BJ (cell line): ENCODE results near the gene TMEM86B. TPM values are rescaled to one million over a fixed set of nuclear protein-coding genes. Genes with fewer than 3 reads are reported as not detected.
"Not testable (repeated sequence)": the region's sequence is repeated elsewhere in the genome, so short reads cannot be mapped to it uniquely, and the experiment has no call there.

Experiments used
- CTCF ChIA-PET: fragments of 350-600 bp; formaldehyde crosslinking; extraction: SDS; loops from one replicate; lab custom pipeline; 2021; ENCODE audit warnings: antibody characterized with exemption, inconsistent platforms; lab: Yijun Ruan, JAX
- POLR2A ChIA-PET: fragments of 300-600 bp; sonication (Branson Sonifier 250); formaldehyde crosslinking; extraction: SDS; loops from one replicate; lab custom pipeline; 2021; ENCODE audit warnings: antibody characterized with exemption; lab: Charles Lee
- DNase-seq: peaks from one replicate; pipeline ENCODE4 v3.0.0-alpha.2; 2011; ENCODE audit warnings: low read depth
- H3K27me3 ChIP-seq: 2 replicates; pipeline ENCODE4 v1.6.0; 2011; ENCODE audit warnings: low read length; ENCODE audit not compliant: control insufficient read depth, insufficient read depth
- H3K36me3 ChIP-seq: 2 replicates; pipeline ENCODE4 v1.5.1; 2011; ENCODE audit warnings: low read length; ENCODE audit not compliant: control insufficient read depth, insufficient read depth
- H3K4me3 ChIP-seq: 2 replicates; pipeline ENCODE4 v1.5.1; 2011; ENCODE audit warnings: low read depth, mild to moderate bottlenecking, control low read depth, low read length
- CTCF ChIP-seq: IDR thresholded peaks from 2 replicates; pipeline ENCODE4 v1.5.1; 2011; ENCODE audit warnings: low read depth, mild to moderate bottlenecking, control low read depth, inconsistent platforms, low read length, moderate library complexity; ENCODE audit not compliant: insufficient read depth
- polyA plus RNA-seq: library from polyadenylated mRNA; depleted of rRNA; stranded (reverse); fragments of >200 nt; gene quantifications from 2 replicates; pipeline ENCODE4 v1.2.3, GENCODE V29; 2011

TMEM86B gene
- polyA plus RNA-seq, 1 experiment: 1.5 TPM

GRCh38 chr19:55202199-55202598, 26.4 kb downstream of the TMEM86B start:
- POLR2A ChIA-PET, H3K4me3 ChIP-seq, H3K36me3 ChIP-seq, H3K27me3 ChIP-seq, DNase-seq: not testable (repeated sequence)
- peak; percentile 28 for TF ChIP-seq CTCF
- CTCF ChIA-PET: interaction anchor here (1.0 to 1.7 kb wide), 3 partner anchors 22 to 42 kb away, joined by 3 to 6 read pairs (median 4); partner anchors contain the start of gene SYT5

GRCh38 chr19:55199620-55200204, 28.9 kb downstream of the TMEM86B start:
- Histone ChIP-seq H3K36me3 (no peaks in the 10 kb centered on the region), H3K27me3 (no peaks in the 10 kb centered on the region), H3K4me3 (no peak overlapping the region)
- ChIA-PET CTCF (no interaction called here), POLR2A (no interaction called here)
- TF ChIP-seq CTCF: no peak
- DNase-seq: no peak

- POLR2A ChIA-PET: no interaction called here
- no peak for TF ChIP-seq CTCF
Measured at GRCh38 chr19:55198651-55199050, 29.9 kb downstream of the TMEM86B start.

GRCh38 chr19:55197528-55197927, 31.0 kb downstream of the TMEM86B start:
- no peak overlapping the region for H3K4me3 ChIP-seq
- ChIA-PET CTCF (no interaction called here), POLR2A (no interaction called here)
- no peak for TF ChIP-seq CTCF
- no peak for DNase-seq
- H3K27me3 ChIP-seq: no peaks in the 10 kb centered on the region
- H3K36me3 ChIP-seq: no peaks in the 10 kb centered on the region

More at GRCh38 chr19:55198651-55199050, 29.9 kb downstream of the TMEM86B start:
- CTCF ChIA-PET: no interaction called here
- H3K36me3 ChIP-seq: no peaks in the 10 kb centered on the region
- no peak overlapping the region for H3K4me3 ChIP-seq
- DNase-seq: no peak
- no peaks in the 10 kb centered on the region for H3K27me3 ChIP-seq

GRCh38 chr19:55196803-55197202, 31.8 kb downstream of the TMEM86B start:
- no peak for TF ChIP-seq CTCF
- DNase-seq: no peak
- H3K4me3 ChIP-seq: no peak overlapping the region
- H3K36me3 ChIP-seq: no peaks in the 10 kb centered on the region
- ChIA-PET CTCF (no interaction called here), POLR2A (no interaction called here)
- no peaks in the 10 kb centered on the region for H3K27me3 ChIP-seq
